Natural killer cell treated with Interleukin-12 subunit alpha and Interleukin-12 subunit beta and Interleukin-15 and Interleukin-18, amount 100 ng/mL, for 72 hours (primary cell): ENCODE data around the gene SRGAP2C. TPM values are rescaled to one million over a fixed set of nuclear protein-coding genes. Genes with fewer than 3 reads are reported as not detected.
A peak's percentile ranks its signal among the peaks of the same experiment; 100 is the strongest.
"Not testable (repeated sequence)": the region's sequence is repeated elsewhere in the genome, so short reads cannot be mapped to it uniquely, and the experiment has no call there.

ENCODE experiments used
- ATAC-seq, 2 donors: fragments of 150-1000 bp; cut with Tn5 transposase in 1 of 2; sonication (Bioruptor Pico), chemical (Tn5 transposase) in 1 of 2; 2 replicates each; pipeline ENCODE4 v1.10.0; 2021
- DNase-seq: peaks from one replicate; pipeline ENCODE4 v3.0.0; 2022; ENCODE audit warnings: low spot score
- H3K27ac Mint-ChIP-seq, 2 donors: 1 replicate in 1 of 2; 2 replicates in 1 of 2; pipeline ENCODE4 v1.8.0; 2022; ENCODE audit warnings: mixed read lengths in 2 of 2, mild to moderate bottlenecking in 1 of 2, moderate library complexity in 1 of 2
- H3K27me3 Mint-ChIP-seq, 2 donors: 1 replicate in 1 of 2; 2 replicates in 1 of 2; pipeline ENCODE4 v1.8.0; 2022; ENCODE audit warnings: mixed read lengths in 2 of 2
- H3K36me3 Mint-ChIP-seq: one replicate; pipeline ENCODE4 v1.8.0; 2022; ENCODE audit warnings: mixed read lengths
- H3K4me1 Mint-ChIP-seq, 2 donors: 1 replicate in 1 of 2; 2 replicates in 1 of 2; pipeline ENCODE4 v1.8.0; 2022; ENCODE audit warnings: low read depth in 2 of 2, mixed read lengths in 2 of 2, mild to moderate bottlenecking in 1 of 2
- H3K4me3 Mint-ChIP-seq: one replicate; pipeline ENCODE4 v1.8.0; 2022; ENCODE audit warnings: mixed read lengths
- H3K9me3 Mint-ChIP-seq: 2 replicates; pipeline ENCODE4 v1.8.0; 2022; ENCODE audit warnings: mixed read lengths
- total RNA-seq, 2 donors: library from RNA; stranded (reverse); gene quantifications; one replicate each; pipeline ENCODE4 v1.2.3, GENCODE V29; 2022

Gene SRGAP2C
- total RNA-seq, 2 donors from 2014 or later, result 39.3 to 74.3 TPM

DNA sequence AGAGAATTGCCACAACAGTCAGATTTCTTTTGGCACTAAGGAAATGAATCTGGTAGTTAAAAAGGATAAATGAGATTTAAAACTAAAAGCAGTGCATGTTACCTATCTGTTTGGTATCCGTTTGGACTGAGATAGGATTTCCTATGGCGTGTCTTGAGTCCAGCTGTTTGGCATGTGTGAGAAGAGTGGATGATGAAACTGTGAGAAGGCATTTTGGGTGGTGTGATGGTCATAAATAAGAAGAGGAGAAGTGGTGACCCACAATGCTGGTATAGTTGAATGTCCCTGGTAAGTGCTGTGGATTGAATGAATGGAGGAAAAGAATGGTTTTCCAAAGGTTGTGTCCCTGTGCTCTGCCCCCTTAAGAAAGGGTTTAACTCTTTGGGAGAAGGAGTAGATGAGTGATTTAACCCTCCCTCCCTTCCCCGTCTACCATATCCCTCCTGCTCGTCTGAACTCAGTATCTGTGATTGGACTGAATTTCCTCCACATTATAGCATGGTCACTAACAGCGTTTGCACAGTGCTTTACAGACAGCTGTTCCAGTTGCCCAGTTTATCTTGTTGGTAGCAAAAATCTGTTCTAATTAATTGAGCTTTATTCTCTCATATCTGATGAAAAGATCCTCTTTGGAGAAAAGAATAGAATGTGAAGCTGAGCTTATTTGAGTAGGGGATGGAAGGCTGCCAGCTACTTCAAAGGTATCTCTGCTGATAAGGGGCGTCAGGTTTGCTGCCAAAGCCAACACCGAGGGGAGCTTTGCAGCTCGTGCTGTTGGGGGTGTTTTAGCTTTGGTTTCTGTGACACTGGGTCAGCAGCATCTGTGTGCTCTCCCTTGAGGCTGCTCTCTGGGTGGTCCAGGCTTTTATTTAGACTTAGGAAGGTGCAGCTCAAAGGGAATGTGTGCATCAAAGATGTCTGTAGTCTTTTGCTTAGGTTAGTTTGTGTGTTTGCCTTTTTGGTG lies 148.1 kb downstream of the SRGAP2C start:
- H3K27me3 Mint-ChIP-seq, H3K27ac Mint-ChIP-seq, H3K4me3 Mint-ChIP-seq, H3K36me3 Mint-ChIP-seq, ATAC-seq, DNase-seq, H3K9me3 Mint-ChIP-seq, H3K4me1 Mint-ChIP-seq: not testable (repeated sequence)

DNA sequence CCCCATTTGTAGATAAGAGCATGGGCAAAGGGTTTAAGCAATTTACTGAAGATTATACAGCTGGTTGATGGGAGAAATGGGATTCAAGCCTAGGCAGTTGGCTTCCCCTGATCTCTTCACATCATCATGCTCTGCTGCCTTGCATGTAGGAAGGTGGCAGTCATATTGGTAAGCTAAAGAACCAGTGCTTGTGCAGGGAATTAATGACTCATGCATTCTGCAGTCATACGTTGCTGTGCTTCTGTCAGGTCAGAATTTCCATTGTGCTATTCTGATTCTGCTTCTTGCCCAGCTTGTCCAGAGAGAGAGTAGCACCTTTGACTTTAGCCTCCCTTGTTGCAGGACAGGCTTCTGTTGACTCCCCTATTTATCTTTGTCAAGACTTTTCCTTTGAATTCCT lies 153.2 kb downstream of the SRGAP2C start:
- not testable (repeated sequence) for H3K4me3 Mint-ChIP-seq, H3K36me3 Mint-ChIP-seq, H3K9me3 Mint-ChIP-seq, H3K27ac Mint-ChIP-seq, DNase-seq, H3K4me1 Mint-ChIP-seq, H3K27me3 Mint-ChIP-seq
- ATAC-seq, result peak; percentile 77 to 90

- not testable (repeated sequence) for H3K9me3 Mint-ChIP-seq
Observed at GRCh38 chr1:121339611-121340010, 154.8 kb downstream of the SRGAP2C start.

GRCh38 chr1:121343311-121343906 lies 158.6 kb downstream of the SRGAP2C start:
- H3K4me3 Mint-ChIP-seq, H3K9me3 Mint-ChIP-seq, H3K36me3 Mint-ChIP-seq, H3K27me3 Mint-ChIP-seq, H3K4me1 Mint-ChIP-seq, DNase-seq, ATAC-seq, H3K27ac Mint-ChIP-seq: not testable (repeated sequence)

More at GRCh38 chr1:121339611-121340010, 154.8 kb downstream of the SRGAP2C start:
- not testable (repeated sequence) for H3K27ac Mint-ChIP-seq, DNase-seq, H3K36me3 Mint-ChIP-seq, H3K4me1 Mint-ChIP-seq, H3K27me3 Mint-ChIP-seq, H3K4me3 Mint-ChIP-seq
- ATAC-seq, result peak; percentile 86 to 91

- H3K36me3 Mint-ChIP-seq, H3K27ac Mint-ChIP-seq, H3K4me1 Mint-ChIP-seq, H3K4me3 Mint-ChIP-seq, ATAC-seq, DNase-seq, H3K9me3 Mint-ChIP-seq, H3K27me3 Mint-ChIP-seq: not testable (repeated sequence)
Observed at GRCh38 chr1:121344355-121344754, 159.6 kb downstream of the SRGAP2C start.

- H3K27ac Mint-ChIP-seq, ATAC-seq, H3K27me3 Mint-ChIP-seq, DNase-seq, H3K9me3 Mint-ChIP-seq, H3K36me3 Mint-ChIP-seq, H3K4me3 Mint-ChIP-seq, H3K4me1 Mint-ChIP-seq: not testable (repeated sequence)
Observed at GRCh38 chr1:121346654-121347053, 161.9 kb downstream of the SRGAP2C start.

DNA sequence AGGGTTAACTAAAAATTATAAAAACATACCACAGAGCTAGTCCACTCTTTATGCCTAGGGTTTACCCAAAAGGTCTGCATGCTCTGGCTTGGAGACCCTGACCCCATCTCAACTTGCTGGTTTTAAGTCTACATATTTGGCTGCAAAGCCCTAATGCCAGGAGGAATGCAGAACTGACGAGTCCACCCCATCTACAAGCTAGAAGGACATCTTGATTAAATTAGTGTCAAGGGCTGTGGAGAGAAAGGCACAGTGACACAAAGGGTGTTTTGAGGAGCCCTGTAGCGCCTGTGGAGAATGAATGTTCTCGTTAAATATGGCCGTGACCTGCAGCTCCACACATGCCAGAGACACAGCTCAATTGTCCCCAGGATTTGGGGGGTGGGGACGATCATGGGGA lies 162.7 kb downstream of the SRGAP2C start:
- not testable (repeated sequence) for H3K36me3 Mint-ChIP-seq

GRCh38 chr1:121348115-121348514 lies 163.3 kb downstream of the SRGAP2C start:
- DNase-seq, H3K36me3 Mint-ChIP-seq, H3K27me3 Mint-ChIP-seq, H3K4me1 Mint-ChIP-seq, H3K4me3 Mint-ChIP-seq, ATAC-seq, H3K9me3 Mint-ChIP-seq: not testable (repeated sequence)
- peak overlapping the region in 1 of 2 donors; percentile 82 for H3K27ac Mint-ChIP-seq

More for the DNA sequence above, 162.7 kb downstream of the SRGAP2C start:
- H3K4me3 Mint-ChIP-seq, DNase-seq, ATAC-seq, H3K27ac Mint-ChIP-seq, H3K27me3 Mint-ChIP-seq, H3K9me3 Mint-ChIP-seq, H3K4me1 Mint-ChIP-seq: not testable (repeated sequence)

DNA sequence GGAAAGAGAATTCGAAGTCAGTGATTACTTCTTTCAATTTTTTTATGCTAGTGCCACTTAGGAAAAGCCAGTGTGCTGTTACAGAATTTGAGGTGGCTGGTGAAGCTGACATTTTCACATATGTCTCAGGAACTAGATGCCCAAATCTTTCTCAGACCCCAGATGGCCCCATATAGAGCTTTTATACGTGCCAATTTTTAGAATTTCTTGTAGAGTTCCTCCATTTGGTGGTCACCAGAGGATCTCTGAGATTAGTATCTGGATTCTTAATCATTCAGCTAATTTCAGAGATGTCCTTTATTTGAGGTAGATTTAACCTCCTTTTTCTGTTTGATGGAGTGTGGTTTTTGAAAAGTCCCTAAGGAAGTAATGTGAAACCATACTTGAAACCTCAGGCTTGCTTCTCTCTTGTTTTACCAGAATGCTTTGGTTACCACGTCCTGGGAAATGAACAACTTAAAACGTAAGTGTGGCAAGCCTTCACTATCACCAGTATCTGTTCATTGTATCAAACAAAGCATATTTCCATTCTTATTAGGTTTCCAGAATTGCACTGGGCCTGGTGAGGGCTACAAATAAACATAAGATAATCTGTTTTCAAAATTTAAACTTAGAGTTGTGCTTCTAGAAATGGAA lies 164.7 kb downstream of the SRGAP2C start:
- H3K9me3 Mint-ChIP-seq, H3K4me3 Mint-ChIP-seq, H3K27ac Mint-ChIP-seq, H3K4me1 Mint-ChIP-seq, H3K27me3 Mint-ChIP-seq, DNase-seq, H3K36me3 Mint-ChIP-seq: not testable (repeated sequence)
- ATAC-seq, result peak; percentile 91

DNA sequence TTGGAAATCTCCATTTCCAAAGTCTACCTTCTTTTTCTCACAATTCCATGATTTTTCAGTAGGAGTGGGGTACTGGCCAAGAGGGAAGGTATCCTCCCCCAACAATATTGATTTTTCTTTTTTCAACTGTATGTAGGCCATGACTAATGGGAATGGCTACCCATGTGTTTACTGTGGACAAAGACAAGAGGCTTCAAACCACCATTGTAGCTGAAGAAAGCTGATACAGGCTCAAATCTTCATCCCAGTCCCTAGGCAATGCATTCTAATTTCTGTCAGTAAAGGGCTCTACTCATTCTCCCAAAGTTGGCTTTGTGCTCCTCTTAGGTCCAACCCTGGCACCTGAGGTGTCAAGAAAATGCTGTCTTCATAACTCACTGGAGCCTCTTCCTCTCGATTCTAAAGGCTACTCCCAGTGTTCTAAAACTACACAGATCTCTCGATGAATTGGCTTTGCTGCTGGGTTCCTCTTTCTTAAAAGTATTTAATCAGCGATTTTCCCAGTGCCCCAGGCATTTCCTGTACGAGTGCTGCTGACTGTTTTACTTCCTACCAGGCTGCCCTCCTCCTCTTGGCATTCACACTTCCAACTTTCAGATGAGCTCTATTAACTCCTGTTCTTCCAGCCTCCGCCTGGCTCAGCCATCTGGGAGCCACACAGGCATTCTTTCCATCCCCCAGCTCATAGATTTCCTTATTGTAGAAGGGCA lies 171.1 kb downstream of the SRGAP2C start:
- DNase-seq, H3K9me3 Mint-ChIP-seq, H3K27ac Mint-ChIP-seq, H3K27me3 Mint-ChIP-seq, ATAC-seq, H3K4me3 Mint-ChIP-seq, H3K36me3 Mint-ChIP-seq, H3K4me1 Mint-ChIP-seq: not testable (repeated sequence)

DNA sequence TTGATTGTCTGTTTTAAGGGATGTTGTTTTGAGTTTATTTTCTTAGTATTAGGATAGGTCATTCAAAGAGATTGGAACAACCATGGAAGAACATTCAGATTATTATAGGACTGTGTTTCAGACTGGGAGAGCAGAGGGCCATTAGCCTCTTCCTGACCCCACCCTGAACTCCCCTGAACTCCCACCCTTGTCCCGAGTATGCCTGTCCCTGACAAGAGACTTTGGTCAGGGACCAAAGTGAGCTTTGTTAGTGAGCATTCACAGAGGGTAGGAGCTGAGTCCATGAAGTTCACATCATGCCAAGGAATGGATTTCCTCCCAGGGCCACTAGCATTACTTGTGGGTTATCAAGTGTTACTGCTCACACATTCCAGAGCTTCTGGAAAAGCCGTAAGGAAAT lies 172.0 kb downstream of the SRGAP2C start:
- not testable (repeated sequence) for ATAC-seq, H3K4me1 Mint-ChIP-seq, H3K4me3 Mint-ChIP-seq, H3K36me3 Mint-ChIP-seq, H3K27me3 Mint-ChIP-seq, H3K9me3 Mint-ChIP-seq, H3K27ac Mint-ChIP-seq, DNase-seq

- H3K9me3 Mint-ChIP-seq, H3K27ac Mint-ChIP-seq, H3K4me3 Mint-ChIP-seq, H3K4me1 Mint-ChIP-seq, H3K27me3 Mint-ChIP-seq, ATAC-seq, H3K36me3 Mint-ChIP-seq, DNase-seq: not testable (repeated sequence)
Observed at GRCh38 chr1:121360531-121360930, 175.8 kb downstream of the SRGAP2C start.

GRCh38 chr1:121361451-121362233 lies 176.9 kb downstream of the SRGAP2C start:
- not testable (repeated sequence) for DNase-seq, H3K9me3 Mint-ChIP-seq, H3K27me3 Mint-ChIP-seq, H3K4me1 Mint-ChIP-seq, H3K36me3 Mint-ChIP-seq, H3K4me3 Mint-ChIP-seq
- ATAC-seq, result peak; percentile 76 to 83
- H3K27ac Mint-ChIP-seq, result peak overlapping the region in 1 of 2 donors; percentile 50
